ENCODE measurements around the gene ZNF580. TPM values are rescaled to one million over a fixed set of nuclear protein-coding genes. Genes with fewer than 3 reads are reported as not detected.

Gene ZNF580
- total RNA-seq, 1 experiment from 2014 or later, result 22.8 TPM

DNA sequence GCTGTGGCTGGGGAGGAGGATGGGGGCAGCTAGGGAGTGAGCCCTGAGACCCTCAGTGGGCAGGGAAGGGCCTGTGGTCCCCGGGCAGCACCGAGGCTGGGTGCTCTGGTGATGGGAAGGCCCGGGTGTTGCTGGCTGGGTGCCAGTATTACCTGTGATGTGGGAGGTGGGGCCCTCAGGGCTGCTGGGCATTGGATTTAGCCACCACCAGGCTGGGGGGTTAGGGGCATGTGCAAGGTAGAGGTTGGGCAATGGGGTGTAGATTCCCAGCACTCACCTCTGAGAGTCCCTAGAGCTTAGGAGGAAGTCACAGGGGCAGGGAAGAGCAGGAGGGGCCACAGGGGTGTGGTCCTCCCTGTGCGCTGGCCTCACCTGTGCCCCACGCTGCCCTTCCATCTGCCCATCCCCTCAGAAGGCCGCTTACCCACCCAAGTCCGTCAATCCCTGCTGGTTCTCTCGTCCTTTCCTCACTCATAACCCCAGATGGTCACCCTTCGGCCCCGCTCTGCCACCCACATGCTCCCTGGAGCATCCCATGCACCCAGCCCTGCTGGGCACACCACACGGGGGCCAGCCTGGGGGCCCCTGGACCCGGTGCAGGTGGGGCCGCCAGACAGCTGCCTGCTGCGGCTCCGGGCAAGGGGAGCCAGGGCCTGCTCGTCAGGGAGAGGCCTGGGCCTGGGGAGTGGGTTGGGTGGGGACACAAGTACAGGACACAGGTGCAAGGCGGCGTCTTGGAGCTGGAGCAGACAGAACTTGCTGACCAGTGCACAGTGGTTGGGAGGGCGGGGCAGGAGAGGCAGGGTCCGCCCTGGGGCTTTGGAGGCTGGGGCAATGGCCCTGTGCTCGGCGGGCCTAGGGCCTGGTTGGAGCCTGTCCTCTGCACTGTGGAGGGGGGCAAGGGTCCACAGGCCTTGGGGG is 46.7 kb downstream of the ZNF580 start:
- Mint-ChIP-seq H3K27ac (peak overlapping the region in 1 of 3 experiments; percentile 75; a peak in 1 of 7 replicates), H3K27me3 (ENCODE audit: low read depth) (no peaks in the 10 kb centered on the region), H3K36me3 (ENCODE audit: insufficient read depth in 1 of 3, low read depth in 3 of 3) (peaks cover 29 to 60% (median 48%) of the 10 kb centered on the region in 3 experiments), H3K4me1 (no peaks in the 10 kb centered on the region), H3K9me3 (no peaks in the 10 kb centered on the region; a peak in 1 of 5 replicates), H3K4me3 (peak overlapping the region in 1 of 2 experiments; percentile 63; a peak in 1 of 5 replicates)
- H3T11ph ChIP-seq (ENCODE audit: low read length), result no peak overlapping the region
- no peak overlapping the region for H3K4me2 ChIP-seq (ENCODE audit: insufficient read depth, insufficient read length, low read length)
- no peaks in the 10 kb centered on the region for H3K79me1 ChIP-seq (ENCODE audit: insufficient read depth, low read depth, low read length, poor library complexity, severe bottlenecking)
- H3K4ac ChIP-seq (ENCODE audit: low read depth, low read length), result no peak overlapping the region
- no peak for DNase-seq
- H3K23me2 ChIP-seq (ENCODE audit: insufficient read length, low read depth, low read length, poor library complexity, severe bottlenecking), result no peaks in the 10 kb centered on the region
- H3K79me2 ChIP-seq (ENCODE audit: insufficient read depth, low read length), result no peaks in the 10 kb centered on the region
- H2BK15ac ChIP-seq (ENCODE audit: low read depth, low read length), result no peak overlapping the region
- no peaks in the 10 kb centered on the region for H4K20me1 ChIP-seq (ENCODE audit: control insufficient read depth, insufficient read depth, insufficient read length)
- H3K4me1 ChIP-seq (ENCODE audit: insufficient read depth, low read length), result no peaks in the 10 kb centered on the region
- H3K27ac ChIP-seq (ENCODE audit: insufficient read length, low read depth, low read length), result no peak overlapping the region
- no peak overlapping the region for H3K56ac ChIP-seq (ENCODE audit: insufficient read length, low read depth, low read length)
- no peak overlapping the region for H2AK5ac ChIP-seq (ENCODE audit: insufficient read length, low read length)
- no peaks in the 10 kb centered on the region for H3K27me3 ChIP-seq (ENCODE audit: insufficient read depth, low read length)
- H4K91ac ChIP-seq (ENCODE audit: insufficient read length, low read depth, low read length), result no peak overlapping the region
- no peak overlapping the region for H2BK12ac ChIP-seq (ENCODE audit: insufficient read length, low read depth, low read length)
- H3K9me3 ChIP-seq (ENCODE audit: control insufficient read depth, low read depth, low read length), result no peaks in the 10 kb centered on the region
- H3K14ac ChIP-seq (ENCODE audit: insufficient read depth, low read length), result no peak overlapping the region
- H3K9ac ChIP-seq (ENCODE audit: extremely low read depth, insufficient read length, low read length), result no peak overlapping the region
- no CpG with 5 or more reads among the region's 22 CpGs for WGBS (ENCODE audit: extremely low coverage, insufficient read length, low lambda C conversion rate)
- no peak overlapping the region for H4K5ac ChIP-seq (ENCODE audit: insufficient read length, low read depth, low read length)
- H3K23ac ChIP-seq (ENCODE audit: insufficient read length, low read depth, low read length), result no peak overlapping the region
- H4K8ac ChIP-seq (replicated peaks; ENCODE audit: insufficient read length, low read depth, low read length), result no peak overlapping the region
- H2AFZ ChIP-seq (ENCODE audit: low read length), result no peak overlapping the region
- H2BK120ac ChIP-seq (ENCODE audit: low read depth, low read length, poor library complexity, severe bottlenecking), result no peak overlapping the region
- H3K18ac ChIP-seq (ENCODE audit: insufficient read length, low read depth, low read length), result no peak overlapping the region
- no peak overlapping the region for H2BK20ac ChIP-seq (ENCODE audit: low read depth, low read length, poor library complexity, severe bottlenecking)
- no peak overlapping the region for H2BK5ac ChIP-seq (ENCODE audit: insufficient read length, low read length)
- TF ChIP-seq, protein P1, sequence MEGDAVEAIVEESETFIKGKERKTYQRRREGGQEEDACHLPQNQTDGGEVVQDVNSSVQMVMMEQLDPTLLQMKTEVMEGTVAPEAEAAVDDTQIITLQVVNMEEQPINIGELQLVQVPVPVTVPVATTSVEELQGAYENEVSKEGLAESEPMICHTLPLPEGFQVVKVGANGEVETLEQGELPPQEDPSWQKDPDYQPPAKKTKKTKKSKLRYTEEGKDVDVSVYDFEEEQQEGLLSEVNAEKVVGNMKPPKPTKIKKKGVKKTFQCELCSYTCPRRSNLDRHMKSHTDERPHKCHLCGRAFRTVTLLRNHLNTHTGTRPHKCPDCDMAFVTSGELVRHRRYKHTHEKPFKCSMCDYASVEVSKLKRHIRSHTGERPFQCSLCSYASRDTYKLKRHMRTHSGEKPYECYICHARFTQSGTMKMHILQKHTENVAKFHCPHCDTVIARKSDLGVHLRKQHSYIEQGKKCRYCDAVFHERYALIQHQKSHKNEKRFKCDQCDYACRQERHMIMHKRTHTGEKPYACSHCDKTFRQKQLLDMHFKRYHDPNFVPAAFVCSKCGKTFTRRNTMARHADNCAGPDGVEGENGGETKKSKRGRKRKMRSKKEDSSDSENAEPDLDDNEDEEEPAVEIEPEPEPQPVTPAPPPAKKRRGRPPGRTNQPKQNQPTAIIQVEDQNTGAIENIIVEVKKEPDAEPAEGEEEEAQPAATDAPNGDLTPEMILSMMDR (conservative IDR thresholded peaks at IDR 0.05), result no peak
